GM23248 (cell line): ENCODE data around the gene OSBPL7. TPM values are rescaled to one million over a fixed set of nuclear protein-coding genes. Genes with fewer than 3 reads are reported as not detected.

ENCODE experiments used
- DNase-seq: peaks from one replicate; pipeline ENCODE4 v3.0.0-alpha.2; 2015
- H2AFZ ChIP-seq: fragments of 200-600 bp; sonication (generic); 2 replicates; pipeline ENCODE4 v1.6.1; 2016; ENCODE audit warnings: antibody characterized with exemption
- H3F3A ChIP-seq: fragments of 200-600 bp; sonication (generic); 2 replicates; pipeline ENCODE4 v1.6.1; 2016; ENCODE audit warnings: mild to moderate bottlenecking, antibody characterized with exemption, mixed run types; ENCODE audit not compliant: insufficient read depth
- H3K27ac ChIP-seq: fragments of 200-600 bp; sonication (generic); 2 replicates; pipeline ENCODE4 v1.5.1; 2016; ENCODE audit warnings: mild to moderate bottlenecking
- H3K27me3 ChIP-seq: fragments of 200-600 bp; sonication (generic); replicated peaks from 2 replicates; pipeline ENCODE4 v1.6.1; 2016; ENCODE audit warnings: mild to moderate bottlenecking; ENCODE audit not compliant: insufficient read depth
- H3K36me3 ChIP-seq: fragments of 200-600 bp; sonication (generic); 2 replicates; pipeline ENCODE4 v1.6.1; 2016; ENCODE audit warnings: low read depth, mild to moderate bottlenecking
- H3K4me1 ChIP-seq: fragments of 200-600 bp; sonication (generic); 2 replicates; pipeline ENCODE4 v1.6.1; 2016; ENCODE audit warnings: mild to moderate bottlenecking; ENCODE audit not compliant: insufficient read depth
- H3K4me2 ChIP-seq: fragments of 200-600 bp; sonication (generic); one replicate; pipeline ENCODE4 v1.6.1; 2016; ENCODE audit warnings: mild to moderate bottlenecking; ENCODE audit not compliant: unreplicated experiment
- H3K4me3 ChIP-seq: fragments of 200-600 bp; sonication (generic); 2 replicates; pipeline ENCODE4 v1.5.1; 2016; ENCODE audit warnings: mild to moderate bottlenecking
- H3K79me2 ChIP-seq: fragments of 200-600 bp; sonication (generic); 2 replicates; pipeline ENCODE4 v1.6.1; 2016; ENCODE audit warnings: mild to moderate bottlenecking; ENCODE audit not compliant: insufficient read depth
- H3K9ac ChIP-seq: fragments of 200-600 bp; sonication (generic); 2 replicates; pipeline ENCODE4 v1.6.1; 2016; ENCODE audit warnings: mild to moderate bottlenecking
- H3K9me2 ChIP-seq: fragments of 200-600 bp; sonication (generic); 2 replicates; pipeline ENCODE4 v1.6.1; 2016; ENCODE audit warnings: mixed run types, mild to moderate bottlenecking, moderate library complexity; ENCODE audit not compliant: insufficient read depth
- H3K9me3 ChIP-seq: fragments of 200-600 bp; sonication (generic); one replicate; pipeline ENCODE4 v1.6.1; 2017; ENCODE audit warnings: low read depth
- H4K20me1 ChIP-seq: fragments of 200-600 bp; sonication (generic); 2 replicates; pipeline ENCODE4 v1.6.0; 2016; ENCODE audit not compliant: insufficient read depth
- EZH2 ChIP-seq: fragments of 200-600 bp; sonication (generic); IDR thresholded peaks from 2 replicates; pipeline ENCODE4 v1.6.1; 2018; ENCODE audit warnings: antibody characterized with exemption, mild to moderate bottlenecking; ENCODE audit not compliant: insufficient read depth, poor library complexity, severe bottlenecking
- EZH2phosphoT487 ChIP-seq: fragments of 200-600 bp; sonication (generic); IDR thresholded peaks from 2 replicates; pipeline ENCODE4 v1.6.1; 2018; ENCODE audit warnings: antibody characterized with exemption, moderate library complexity, mild to moderate bottlenecking, low read depth; ENCODE audit not compliant: insufficient read depth
- WGBS, 2 experiments: methylation state at CpG; one replicate each; pipeline ENCODE4 v1.1.6; 2015 to 2017; ENCODE audit warnings: low lambda C conversion rate in 2 of 2, low coverage in 1 of 2; ENCODE audit errors: missing lambda C conversion rate in 2 of 2; 5-methylcytosine and 5-hydroxymethylcytosine counted together
- in situ Hi-C: fragments of 300-500 bp; cut with MboI; formaldehyde crosslinking; loops from 2 replicates; pipeline ENCODE4 v1.15.0; 2020
- polyA plus RNA-seq: library from polyadenylated mRNA; unstranded; fragments of >200 nt; fragmentation: Nextera tagmentation; extraction: Ambion mirVana; gene quantifications from 2 replicates; pipeline ENCODE4 v1.2.1, GENCODE V29; 2016
- total RNA-seq: library from RNA; depleted of rRNA; stranded (reverse); fragments of >200 nt; shearing (Covaris generic); gene quantifications from 2 replicates; pipeline ENCODE4 v1.2.3, GENCODE V29; 2014; rRNA removed

The OSBPL7 gene, protein sequence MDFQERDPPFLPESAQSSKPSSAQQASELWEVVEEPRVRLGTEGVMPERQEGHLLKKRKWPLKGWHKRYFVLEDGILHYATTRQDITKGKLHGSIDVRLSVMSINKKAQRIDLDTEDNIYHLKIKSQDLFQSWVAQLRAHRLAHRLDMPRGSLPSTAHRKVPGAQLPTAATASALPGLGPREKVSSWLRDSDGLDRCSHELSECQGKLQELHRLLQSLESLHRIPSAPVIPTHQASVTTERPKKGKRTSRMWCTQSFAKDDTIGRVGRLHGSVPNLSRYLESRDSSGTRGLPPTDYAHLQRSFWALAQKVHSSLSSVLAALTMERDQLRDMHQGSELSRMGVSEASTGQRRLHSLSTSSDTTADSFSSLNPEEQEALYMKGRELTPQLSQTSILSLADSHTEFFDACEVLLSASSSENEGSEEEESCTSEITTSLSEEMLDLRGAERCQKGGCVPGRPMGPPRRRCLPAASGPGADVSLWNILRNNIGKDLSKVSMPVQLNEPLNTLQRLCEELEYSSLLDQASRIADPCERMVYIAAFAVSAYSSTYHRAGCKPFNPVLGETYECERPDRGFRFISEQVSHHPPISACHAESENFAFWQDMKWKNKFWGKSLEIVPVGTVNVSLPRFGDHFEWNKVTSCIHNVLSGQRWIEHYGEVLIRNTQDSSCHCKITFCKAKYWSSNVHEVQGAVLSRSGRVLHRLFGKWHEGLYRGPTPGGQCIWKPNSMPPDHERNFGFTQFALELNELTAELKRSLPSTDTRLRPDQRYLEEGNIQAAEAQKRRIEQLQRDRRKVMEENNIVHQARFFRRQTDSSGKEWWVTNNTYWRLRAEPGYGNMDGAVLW
- total RNA-seq (2.5 and 5.0 TPM in 2 replicates), polyA plus RNA-seq (1.4 and 2.0 TPM in 2 replicates)

DNA sequence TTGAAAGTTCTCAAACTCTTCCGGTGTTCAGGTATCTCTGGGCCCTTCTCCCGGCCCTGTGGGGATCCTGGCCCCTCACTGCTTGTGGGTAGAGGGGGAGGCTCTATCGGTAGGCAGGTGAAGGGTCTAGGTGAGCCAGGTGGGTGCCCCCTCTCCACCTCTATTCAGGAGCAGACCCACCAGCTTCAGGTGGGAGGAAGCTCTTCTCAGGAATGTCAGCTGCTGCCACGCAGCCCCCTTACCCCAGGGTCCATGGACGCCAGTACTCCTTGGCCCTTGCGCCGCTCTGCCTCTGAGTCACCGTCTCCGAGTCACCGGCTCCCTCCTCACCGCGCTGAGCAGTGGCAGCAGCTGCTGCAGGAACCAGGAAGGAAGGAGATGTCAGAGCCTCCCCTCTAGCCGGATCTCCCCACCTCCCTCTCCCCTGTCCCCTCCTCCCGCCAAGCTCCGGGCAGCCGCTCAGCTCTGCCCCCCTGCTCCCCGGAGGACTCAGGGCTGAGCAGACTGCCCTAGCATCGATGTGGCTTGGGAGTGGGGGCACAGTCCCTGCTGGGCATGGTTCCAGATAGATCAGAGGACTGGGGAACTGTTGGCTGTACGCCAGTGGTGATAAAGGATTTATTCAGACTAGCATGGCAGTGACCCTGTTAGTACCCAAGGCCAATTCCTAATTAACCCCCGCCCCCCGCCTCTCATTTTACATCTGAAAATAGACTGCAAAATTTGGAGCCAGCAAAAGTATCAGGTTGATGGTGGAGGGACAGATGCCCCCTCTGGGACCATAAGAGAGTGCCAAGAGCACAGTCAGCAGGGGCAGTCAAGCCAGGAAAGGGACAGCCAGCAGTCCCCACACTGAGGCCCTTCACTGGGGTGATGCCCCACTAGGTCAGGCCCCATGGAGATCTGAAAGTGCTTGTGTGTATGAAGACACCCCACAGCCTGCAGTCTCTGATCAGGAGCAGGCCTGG, at the start of gene OSBPL7:
Gene OSBPL7 (minus strand): TSS at position 371 of the 968 bp plus-strand sequence. CDS start 1,516 bp downstream, outside the sequence.
- WGBS, 2 experiments = 8 to 9% methylated on average over 18 to 21 of the region's 21 CpGs
- no peak for TF ChIP-seq EZH2phosphoT487
- no peak for TF ChIP-seq EZH2
- Histone ChIP-seq H4K20me1 (no peaks in the 10 kb centered on the region), H2AFZ (peak within 1 kb of the TSS; percentile 95), H3K9me2 (no peaks in the 10 kb centered on the region), H3K79me2 (no peaks in the 10 kb centered on the region), H3K4me3 (peak within 1 kb of the TSS; percentile 76), H3K27ac (peak within 1 kb of the TSS; percentile 22; the same call in 1 of the 2 replicates), H3K9ac (peak within 1 kb of the TSS; percentile 69), H3K4me1 (peaks cover 10% of the 10 kb centered on the region), H3K36me3 (peaks cover 7% of the 10 kb centered on the region; the same call in 1 of the 2 replicates), H3K27me3 (no peaks in the 10 kb centered on the region), H3K9me3 (no peaks in the 10 kb centered on the region), H3K4me2 (peak within 1 kb of the TSS; percentile 87), H3F3A (no peaks in the 10 kb centered on the region)
- peak; percentile 92 for DNase-seq
- in situ Hi-C loops = no loop called here

DNA sequence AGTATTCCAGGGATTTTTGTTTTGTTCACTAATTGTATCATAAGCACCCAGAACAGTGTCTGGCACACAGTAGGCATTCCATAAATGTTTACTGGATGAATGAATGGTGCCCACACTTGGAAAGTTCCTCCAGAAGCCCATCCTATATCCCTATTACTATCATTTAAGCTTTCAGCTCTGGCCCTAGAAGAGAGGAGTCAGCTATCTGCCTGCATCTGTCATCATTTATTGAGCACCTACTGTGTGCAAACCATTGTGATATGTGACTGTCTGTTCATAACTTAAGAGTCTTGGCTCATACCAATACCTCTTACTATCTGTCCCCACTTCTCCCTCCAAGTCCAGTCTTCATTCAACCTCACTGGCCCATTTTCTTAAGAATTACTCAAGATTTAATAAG, 49.5 kb upstream of the OSBPL7 start:
- TF ChIP-seq EZH2phosphoT487 (no peak), EZH2 (no peak)
- in situ Hi-C loops = no loop called here
- Histone ChIP-seq H4K20me1 (no peaks in the 10 kb centered on the region), H3K9ac (no peak overlapping the region), H3K79me2 (no peaks in the 10 kb centered on the region), H3F3A (no peaks in the 10 kb centered on the region), H3K9me2 (no peaks in the 10 kb centered on the region), H2AFZ (no peak overlapping the region), H3K4me1 (0 out of 2 replicates have a peak, but pooled peaks cover 13% of the 10 kb centered on the region), H3K9me3 (no peaks in the 10 kb centered on the region), H3K4me2 (no peak overlapping the region), H3K36me3 (no peaks in the 10 kb centered on the region), H3K27ac (no peak overlapping the region), H3K4me3 (no peak overlapping the region), H3K27me3 (peaks cover 26% of the 10 kb centered on the region)
- DNase-seq = no peak

DNA sequence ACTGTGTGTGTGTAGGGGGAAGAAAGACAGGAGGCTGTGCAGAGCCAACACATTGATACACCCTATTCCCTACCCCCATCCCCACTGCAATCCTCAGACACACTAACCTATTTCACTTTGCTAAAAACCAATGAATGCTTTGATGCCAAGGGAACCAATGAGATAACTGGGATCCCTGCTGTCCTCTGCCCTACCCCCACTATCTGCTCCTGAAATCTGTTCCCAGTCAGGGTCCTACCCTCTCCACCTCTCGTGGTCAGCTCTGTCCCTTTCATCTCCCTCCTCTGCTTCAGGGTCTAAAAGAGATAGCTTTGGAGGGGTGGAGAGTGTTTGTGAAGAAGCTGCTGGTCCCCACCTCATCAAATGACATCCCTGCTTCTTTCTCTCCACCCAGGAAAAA, 48.5 kb upstream of the OSBPL7 start:
- H3K9ac ChIP-seq = no peak overlapping the region
- H3K27ac ChIP-seq = no peak overlapping the region
- TF ChIP-seq EZH2 (no peak), EZH2phosphoT487 (no peak)
- no peaks in the 10 kb centered on the region for H3K9me2 ChIP-seq
- peaks cover 26% of the 10 kb centered on the region for H3K27me3 ChIP-seq
- in situ Hi-C loops = no loop called here
- H4K20me1 ChIP-seq = no peaks in the 10 kb centered on the region
- H3K4me2 ChIP-seq = no peak overlapping the region
- 0 out of 2 replicates have a peak, but pooled peaks cover 7% of the 10 kb centered on the region for H3K4me1 ChIP-seq
- H3K9me3 ChIP-seq = no peaks in the 10 kb centered on the region
- DNase-seq = no peak
- no peaks in the 10 kb centered on the region for H3K79me2 ChIP-seq
- no peak overlapping the region for H2AFZ ChIP-seq
- WGBS, 2 experiments = 0 to 13% methylated on average over 1 of the region's 1 CpG
- H3K36me3 ChIP-seq = no peaks in the 10 kb centered on the region
- H3F3A ChIP-seq = no peaks in the 10 kb centered on the region
- no peak overlapping the region for H3K4me3 ChIP-seq

DNA sequence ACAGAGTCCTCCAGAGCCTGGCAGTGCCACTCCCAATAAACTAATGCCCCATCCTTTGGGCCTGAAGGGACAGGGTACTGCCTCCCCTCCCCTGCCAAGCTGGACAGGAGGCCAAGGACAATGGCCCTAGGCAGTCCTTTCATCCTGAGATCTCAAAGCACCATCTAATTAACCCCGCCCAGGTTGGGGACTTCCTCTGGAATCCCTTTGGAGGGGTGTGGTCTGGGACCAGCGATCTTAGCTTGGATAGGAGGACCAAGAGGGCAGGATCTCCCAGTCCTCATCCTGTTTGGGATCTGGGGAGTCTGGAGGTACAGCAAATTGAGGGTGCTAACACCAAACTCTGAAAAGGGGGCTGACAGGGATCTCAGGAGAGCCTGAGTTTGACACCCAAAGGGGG, 47.5 kb upstream of the OSBPL7 start:
- no peak overlapping the region for H2AFZ ChIP-seq
- WGBS, 2 experiments = 49 to 58% methylated on average over 2 of the region's 2 CpGs
- no peaks in the 10 kb centered on the region for H3F3A ChIP-seq
- H4K20me1 ChIP-seq = no peaks in the 10 kb centered on the region
- H3K27ac ChIP-seq = no peak overlapping the region
- H3K79me2 ChIP-seq = no peaks in the 10 kb centered on the region
- H3K4me1 ChIP-seq = peaks cover 13% of the 10 kb centered on the region
- no peak overlapping the region for H3K9ac ChIP-seq
- H3K9me3 ChIP-seq = no peaks in the 10 kb centered on the region
- no peak for TF ChIP-seq EZH2phosphoT487
- no peak for TF ChIP-seq EZH2
- H3K36me3 ChIP-seq = no peaks in the 10 kb centered on the region
- in situ Hi-C loops = no loop called here
- H3K4me3 ChIP-seq = no peak overlapping the region
- no peak for DNase-seq
- no peak overlapping the region for H3K4me2 ChIP-seq
- H3K9me2 ChIP-seq = no peaks in the 10 kb centered on the region
- peaks cover 26% of the 10 kb centered on the region for H3K27me3 ChIP-seq
